Uterus (tissue), 4 donors: ENCODE results near the gene CREB5. TPM values are rescaled to one million over a fixed set of nuclear protein-coding genes. Genes with fewer than 3 reads are reported as not detected.
"Not testable (repeated sequence)": the region's sequence is repeated elsewhere in the genome, so short reads cannot be mapped to it uniquely, and the experiment has no call there.

ENCODE experiments used
- DNase-seq, 2 donors: peaks; one replicate each; pipeline ENCODE4 v3.0.0-alpha.2; 2019 to 2020
- H3K27ac ChIP-seq, 2 donors: fragments of 200-600 bp; sonication (generic); 1 replicate in 1 of 2; 2 replicates in 1 of 2; pipeline ENCODE4 v1.5.1; 2016 to 2018
- H3K27me3 ChIP-seq, 2 donors: fragments of 200-600 bp; sonication (generic); one replicate each; pipeline ENCODE4 v1.5.1; 2018 to 2019; ENCODE audit warnings: control low read depth in 1 of 2
- H3K36me3 ChIP-seq, 2 donors: fragments of 200-600 bp; sonication (generic); one replicate each; pipeline ENCODE4 v1.5.1; 2019; ENCODE audit warnings: control low read depth in 1 of 2
- H3K4me1 ChIP-seq, 2 donors: fragments of 200-600 bp; sonication (generic); one replicate each; pipeline ENCODE4 v1.5.1; 2018 to 2019; ENCODE audit warnings: control low read depth in 1 of 2
- H3K4me3 ChIP-seq, 2 donors: fragments of 200-600 bp; sonication (generic); 1 replicate in 1 of 2; 2 replicates in 1 of 2; pipeline ENCODE4 v1.5.1; 2018 to 2019; ENCODE audit warnings: mild to moderate bottlenecking in 1 of 2
- H3K9me3 ChIP-seq, 2 donors: fragments of 200-600 bp; sonication (generic); one replicate each; pipeline ENCODE4 v1.5.1; 2019; ENCODE audit warnings: control low read depth in 1 of 2
- POLR2A ChIP-seq, 2 donors: fragments of 450-650 bp; IDR thresholded peaks; one replicate each; pipeline ENCODE4 v1.6.1; 2016; ENCODE audit warnings: antibody characterized with exemption in 2 of 2, mild to moderate bottlenecking in 1 of 2, moderate library complexity in 1 of 2
- intact Hi-C: fragments of 100-400 bp; cut with DNase I; formaldehyde crosslinking; loops from one replicate; pipeline ENCODE4 v1.15.1; 2023; ENCODE audit warnings: low total_unique reads
- total RNA-seq, 4 donors: library from RNA; depleted of rRNA in 3 of 4; stranded (reverse); fragments of >200 nt in 3 of 4; gene quantifications; one replicate each; pipeline versions ENCODE4 v1.1.0 to v1.2.4, GENCODE V29; 2014 to 2023
- TF ChIP-seq, protein P1 (sequence below), 4 experiments: fragments of 200-600 bp in 2 of 4; fragments of 450-650 bp in 2 of 4; sonication (generic) in 2 of 4; IDR thresholded peaks; one replicate each; pipeline ENCODE4 v1.5.1; 2016 to 2019; ENCODE audit warnings: antibody characterized with exemption in 4 of 4, mild to moderate bottlenecking in 2 of 4, moderate library complexity in 1 of 4
- donor health status: DM: yes; HTN: yes; CAD: no.

CREB5 gene
- total RNA-seq, 4 donors from 2014 or later: 7.1 to 40.2 (median 23.9) TPM

DNA sequence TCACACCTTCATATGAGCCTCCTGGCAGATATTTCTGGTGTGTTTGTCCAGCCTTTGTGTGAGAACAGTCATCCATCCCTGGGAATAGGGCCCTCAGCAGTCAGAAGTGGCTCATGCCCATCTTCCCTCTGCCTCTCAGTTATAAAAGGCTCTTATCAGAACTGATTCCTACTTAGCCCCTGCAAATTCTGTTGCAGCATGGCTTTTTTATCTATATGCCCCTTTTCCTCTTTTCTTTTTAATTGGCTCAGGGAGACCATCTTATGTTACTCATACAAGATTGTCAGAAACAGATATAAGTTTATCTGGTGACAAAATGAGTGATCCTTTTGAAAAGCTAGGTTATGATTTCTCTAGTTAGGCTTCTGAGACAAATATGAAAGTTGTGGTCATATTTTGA, 194.1 kb downstream of the CREB5 start:
- Histone ChIP-seq H3K9me3 (no peaks in the 10 kb centered on the region), H3K36me3 (no peaks in the 10 kb centered on the region), H3K27me3 (no peaks in the 10 kb centered on the region), H3K4me3 (no peak overlapping the region), H3K27ac (no peak overlapping the region), H3K4me1 (no peaks in the 10 kb centered on the region)
- TF ChIP-seq, protein P1, sequence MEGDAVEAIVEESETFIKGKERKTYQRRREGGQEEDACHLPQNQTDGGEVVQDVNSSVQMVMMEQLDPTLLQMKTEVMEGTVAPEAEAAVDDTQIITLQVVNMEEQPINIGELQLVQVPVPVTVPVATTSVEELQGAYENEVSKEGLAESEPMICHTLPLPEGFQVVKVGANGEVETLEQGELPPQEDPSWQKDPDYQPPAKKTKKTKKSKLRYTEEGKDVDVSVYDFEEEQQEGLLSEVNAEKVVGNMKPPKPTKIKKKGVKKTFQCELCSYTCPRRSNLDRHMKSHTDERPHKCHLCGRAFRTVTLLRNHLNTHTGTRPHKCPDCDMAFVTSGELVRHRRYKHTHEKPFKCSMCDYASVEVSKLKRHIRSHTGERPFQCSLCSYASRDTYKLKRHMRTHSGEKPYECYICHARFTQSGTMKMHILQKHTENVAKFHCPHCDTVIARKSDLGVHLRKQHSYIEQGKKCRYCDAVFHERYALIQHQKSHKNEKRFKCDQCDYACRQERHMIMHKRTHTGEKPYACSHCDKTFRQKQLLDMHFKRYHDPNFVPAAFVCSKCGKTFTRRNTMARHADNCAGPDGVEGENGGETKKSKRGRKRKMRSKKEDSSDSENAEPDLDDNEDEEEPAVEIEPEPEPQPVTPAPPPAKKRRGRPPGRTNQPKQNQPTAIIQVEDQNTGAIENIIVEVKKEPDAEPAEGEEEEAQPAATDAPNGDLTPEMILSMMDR (IDR thresholded peaks at IDR 0.05): no peak
- TF ChIP-seq POLR2A (IDR thresholded peaks at IDR 0.05): no peak
- DNase-seq: no peak
- intact Hi-C loops: no loop called here

- no peaks in the 10 kb centered on the region for H3K4me1 ChIP-seq
- H3K36me3 ChIP-seq: no peaks in the 10 kb centered on the region
- no peaks in the 10 kb centered on the region for H3K9me3 ChIP-seq
- no peak overlapping the region for H3K27ac ChIP-seq
- no peak for DNase-seq
- H3K4me3 ChIP-seq: no peak overlapping the region
- intact Hi-C loops: no loop called here
- H3K27me3 ChIP-seq: no peaks in the 10 kb centered on the region
- TF ChIP-seq, protein P1 (IDR thresholded peaks at IDR 0.05): no peak
- TF ChIP-seq POLR2A (IDR thresholded peaks at IDR 0.05): no peak
Observed at GRCh38 chr7:28607855-28608193, 195.5 kb downstream of the CREB5 start.

DNA sequence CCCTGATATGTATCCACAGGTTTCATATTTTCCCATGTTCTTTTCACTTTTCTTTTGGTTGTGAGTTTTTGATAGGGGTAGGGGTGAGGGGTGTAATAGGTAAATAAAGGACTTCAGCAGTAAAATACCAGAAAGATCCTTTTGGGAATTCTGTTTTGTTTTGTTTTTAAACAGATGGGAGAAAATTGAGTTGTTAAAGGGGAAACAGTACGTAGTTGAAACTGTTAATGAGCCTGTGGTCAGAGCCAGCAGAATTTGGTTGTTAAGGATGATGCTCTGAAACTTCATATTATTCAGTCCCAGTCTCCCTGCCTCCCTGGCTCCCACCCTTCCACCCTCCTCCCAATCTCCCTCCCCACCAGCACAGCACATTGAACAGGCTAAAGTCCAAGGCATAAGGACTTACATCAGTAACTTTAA, 195.9 kb downstream of the CREB5 start:
- Histone ChIP-seq H3K27ac (no peak overlapping the region), H3K36me3 (no peaks in the 10 kb centered on the region), H3K27me3 (no peaks in the 10 kb centered on the region), H3K4me1 (no peaks in the 10 kb centered on the region), H3K9me3 (no peaks in the 10 kb centered on the region), H3K4me3 (no peak overlapping the region)
- intact Hi-C loops: no loop called here
- no peak for DNase-seq
- TF ChIP-seq, protein P1 (IDR thresholded peaks at IDR 0.05): no peak
- TF ChIP-seq POLR2A (IDR thresholded peaks at IDR 0.05): no peak

DNA sequence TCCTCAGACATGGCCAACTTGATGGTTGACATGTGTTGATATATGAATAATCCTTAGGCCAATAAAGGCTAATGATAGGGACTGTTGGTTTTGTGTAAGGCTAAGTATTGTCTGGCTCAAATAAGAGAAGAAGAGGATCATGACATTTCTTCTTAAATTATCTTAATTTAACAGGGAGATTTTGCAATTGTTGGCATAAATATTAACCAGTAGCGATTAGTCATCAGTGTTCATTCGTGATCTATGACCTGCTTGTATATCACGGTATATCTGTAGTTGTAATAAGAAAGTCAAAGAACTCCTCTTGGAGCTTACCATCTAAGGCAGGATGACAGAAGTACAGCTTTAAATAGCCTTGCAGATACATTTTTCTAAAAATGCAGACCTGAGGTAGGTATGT, 196.4 kb downstream of the CREB5 start:
- no peaks in the 10 kb centered on the region for H3K4me1 ChIP-seq
- H3K36me3 ChIP-seq: no peaks in the 10 kb centered on the region
- DNase-seq: no peak
- H3K4me3 ChIP-seq: no peak overlapping the region
- H3K27me3 ChIP-seq: no peaks in the 10 kb centered on the region
- TF ChIP-seq, protein P1 (IDR thresholded peaks at IDR 0.05): no peak
- TF ChIP-seq POLR2A (IDR thresholded peaks at IDR 0.05): no peak
- no peak overlapping the region for H3K27ac ChIP-seq
- H3K9me3 ChIP-seq: no peaks in the 10 kb centered on the region
- intact Hi-C loops: no loop called here

- no peak for TF ChIP-seq POLR2A (IDR thresholded peaks at IDR 0.05)
- TF ChIP-seq, protein P1 (IDR thresholded peaks at IDR 0.05): no peak
- no peaks in the 10 kb centered on the region for H3K4me1 ChIP-seq
- H3K4me3 ChIP-seq: no peak overlapping the region
- intact Hi-C loops: no loop called here
- no peaks in the 10 kb centered on the region for H3K36me3 ChIP-seq
- H3K27me3 ChIP-seq: no peaks in the 10 kb centered on the region
- no peak for DNase-seq
- no peaks in the 10 kb centered on the region for H3K9me3 ChIP-seq
- no peak overlapping the region for H3K27ac ChIP-seq
Observed at GRCh38 chr7:28609608-28610007, 197.3 kb downstream of the CREB5 start.

DNA sequence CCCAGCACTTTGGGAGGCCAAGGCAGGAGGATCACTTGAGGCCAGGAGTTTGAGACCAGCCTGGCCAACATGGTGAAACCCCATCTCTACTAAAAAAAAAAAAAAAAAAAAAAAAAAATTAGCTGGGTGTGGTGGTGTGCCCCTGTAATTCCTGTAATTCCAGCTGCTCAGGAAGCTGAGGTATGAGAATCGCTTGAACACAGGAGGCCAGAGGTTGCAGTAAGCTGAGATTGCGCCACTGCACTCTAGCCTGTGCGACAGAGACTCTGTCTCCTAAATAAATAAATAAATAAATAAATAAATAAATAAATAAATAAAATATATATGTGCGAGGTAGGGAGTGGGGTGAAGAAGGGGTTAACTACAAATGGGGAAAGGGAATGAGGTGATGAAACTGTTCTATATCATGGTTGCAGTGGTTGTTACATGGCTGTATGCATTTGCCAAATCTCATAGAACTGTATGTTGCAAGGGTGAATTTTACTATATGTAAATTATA, 199.1 kb downstream of the CREB5 start:
- DNase-seq, H3K27me3 ChIP-seq, H3K27ac ChIP-seq, H3K9me3 ChIP-seq, H3K36me3 ChIP-seq, H3K4me3 ChIP-seq, H3K4me1 ChIP-seq, intact Hi-C loops: not testable (repeated sequence)
